Keratinocyte (primary cell): ENCODE measurements around the gene MXD3. TPM values are rescaled to one million over a fixed set of nuclear protein-coding genes. Genes with fewer than 3 reads are reported as not detected.

Experiments used
- DNase-seq: peaks from one replicate; pipeline ENCODE4 v3.0.0-alpha.2; 2011; ENCODE audit warnings: low read depth, missing footprints, low spot score
- FAIRE-seq: peaks from 2 replicates; lab custom pipeline; 2011; peaks lifted over from hg19 to GRCh38; lab: Jason Lieb, UNC
- H2AFZ ChIP-seq: 2 replicates; pipeline ENCODE4 v1.6.0; 2012; ENCODE audit warnings: low read length, control low read depth, inconsistent platforms; ENCODE audit not compliant: control insufficient read depth
- H3K27ac ChIP-seq: 2 replicates; pipeline ENCODE4 v1.5.1; 2011; ENCODE audit warnings: low read length; ENCODE audit not compliant: control insufficient read depth, insufficient read depth
- H3K27me3 ChIP-seq: 3 replicates; pipeline ENCODE4 v1.6.0; 2011; ENCODE audit warnings: low read length; ENCODE audit not compliant: control insufficient read depth, insufficient read depth; ENCODE audit errors: extremely low read depth
- H3K36me3 ChIP-seq, 2 experiments: 2 replicates in 1 of 2; 3 replicates in 1 of 2; pipeline ENCODE4 v1.5.1; 2011; ENCODE audit warnings: low read length in 2 of 2, mild to moderate bottlenecking in 1 of 2; ENCODE audit not compliant: control insufficient read depth in 2 of 2, insufficient read depth in 2 of 2; ENCODE audit errors: extremely low read depth in 1 of 2
- H3K4me1 ChIP-seq: 3 replicates; pipeline ENCODE4 v1.5.1; 2011; ENCODE audit warnings: low read length; ENCODE audit not compliant: control insufficient read depth, insufficient read depth; ENCODE audit errors: extremely low read depth
- H3K4me2 ChIP-seq: 3 replicates; pipeline ENCODE4 v1.6.0; 2011; ENCODE audit warnings: low read depth, low read length; ENCODE audit not compliant: control insufficient read depth, insufficient read depth; ENCODE audit errors: extremely low read depth
- H3K4me3 ChIP-seq, 3 experiments: fragments of 200-600 bp in 1 of 3; sonication (generic) in 1 of 3; 2 replicates in 2 of 3; 3 replicates in 1 of 3; pipeline ENCODE4 v1.5.1; 2011 to 2016; ENCODE audit warnings: low read length in 3 of 3, mild to moderate bottlenecking in 3 of 3, control low read depth in 2 of 3, inconsistent platforms in 1 of 3, low read depth in 1 of 3, mixed read lengths in 1 of 3, mixed run types in 1 of 3, moderate library complexity in 1 of 3; ENCODE audit not compliant: control insufficient read depth in 2 of 3, insufficient read depth in 2 of 3; ENCODE audit errors: extremely low read depth in 1 of 3
- H3K79me2 ChIP-seq: 2 replicates; pipeline ENCODE4 v1.6.0; 2012; ENCODE audit warnings: low read length; ENCODE audit not compliant: control insufficient read depth, insufficient read depth
- H3K9ac ChIP-seq: 3 replicates; pipeline ENCODE4 v1.6.0; 2011; ENCODE audit warnings: low read length; ENCODE audit not compliant: control insufficient read depth, insufficient read depth; ENCODE audit errors: extremely low read depth
- H3K9me1 ChIP-seq: 3 replicates; pipeline ENCODE4 v1.6.0; 2011; ENCODE audit warnings: low read length; ENCODE audit not compliant: control insufficient read depth, insufficient read depth; ENCODE audit errors: extremely low read depth
- H3K9me3 ChIP-seq: 2 replicates; pipeline ENCODE4 v1.5.1; 2012; ENCODE audit warnings: low read depth, low read length; ENCODE audit not compliant: control insufficient read depth
- H4K20me1 ChIP-seq: 3 replicates; pipeline ENCODE4 v1.6.0; 2011; ENCODE audit warnings: low read length; ENCODE audit not compliant: control insufficient read depth, insufficient read depth; ENCODE audit errors: extremely low read depth
- EZH2 ChIP-seq: IDR thresholded peaks from one replicate; pipeline ENCODE4 v1.6.1; 2012; ENCODE audit warnings: inconsistent platforms, mild to moderate bottlenecking, low read length, moderate library complexity
- dilution Hi-C: fragments of 300-500 bp; cut with MboI; formaldehyde crosslinking; loops from one replicate; pipeline ENCODE4 v1.7.0; 2020; ENCODE audit warnings: low sequenced_read_pairs; ENCODE audit not compliant: extremely low pct_ligation_motif_present
- polyA plus RNA-seq, 5 experiments: library from polyadenylated mRNA; depleted of rRNA in 3 of 5; stranded (reverse) in 3 of 5; stranded (forward) in 1 of 5; unstranded in 1 of 5; fragments of >200 nt; gene quantifications; 1 replicate in 1 of 5; 2 replicates in 3 of 5; 3 replicates in 1 of 5; pipeline versions ENCODE4 v1.2.1 to v1.2.3, GENCODE V29; 2011 to 2012; ENCODE audit warnings: missing spikeins in 2 of 5, low read depth in 1 of 5, low replicate concordance in 1 of 5
- TF ChIP-seq, protein P1 (sequence below), 3 experiments: IDR thresholded peaks in 1 of 3; conservative IDR thresholded peaks in 1 of 3; optimal IDR thresholded peaks in 1 of 3; 2 replicates in 2 of 3; 3 replicates in 1 of 3; pipeline versions ENCODE3 to v1.5.1; 2011; ENCODE audit warnings: low read length in 3 of 3, mild to moderate bottlenecking in 3 of 3, moderate library complexity in 2 of 3, control low read depth in 1 of 3, inconsistent platforms in 1 of 3; ENCODE audit not compliant: insufficient read depth in 2 of 3; ENCODE audit errors: extremely low read depth in 1 of 3

The MXD3 gene
- polyA plus RNA-seq, 1 donor (not counting 4 experiments of a cell fraction or from before 2014, with no cell fraction given), result 0.97 TPM

DNA sequence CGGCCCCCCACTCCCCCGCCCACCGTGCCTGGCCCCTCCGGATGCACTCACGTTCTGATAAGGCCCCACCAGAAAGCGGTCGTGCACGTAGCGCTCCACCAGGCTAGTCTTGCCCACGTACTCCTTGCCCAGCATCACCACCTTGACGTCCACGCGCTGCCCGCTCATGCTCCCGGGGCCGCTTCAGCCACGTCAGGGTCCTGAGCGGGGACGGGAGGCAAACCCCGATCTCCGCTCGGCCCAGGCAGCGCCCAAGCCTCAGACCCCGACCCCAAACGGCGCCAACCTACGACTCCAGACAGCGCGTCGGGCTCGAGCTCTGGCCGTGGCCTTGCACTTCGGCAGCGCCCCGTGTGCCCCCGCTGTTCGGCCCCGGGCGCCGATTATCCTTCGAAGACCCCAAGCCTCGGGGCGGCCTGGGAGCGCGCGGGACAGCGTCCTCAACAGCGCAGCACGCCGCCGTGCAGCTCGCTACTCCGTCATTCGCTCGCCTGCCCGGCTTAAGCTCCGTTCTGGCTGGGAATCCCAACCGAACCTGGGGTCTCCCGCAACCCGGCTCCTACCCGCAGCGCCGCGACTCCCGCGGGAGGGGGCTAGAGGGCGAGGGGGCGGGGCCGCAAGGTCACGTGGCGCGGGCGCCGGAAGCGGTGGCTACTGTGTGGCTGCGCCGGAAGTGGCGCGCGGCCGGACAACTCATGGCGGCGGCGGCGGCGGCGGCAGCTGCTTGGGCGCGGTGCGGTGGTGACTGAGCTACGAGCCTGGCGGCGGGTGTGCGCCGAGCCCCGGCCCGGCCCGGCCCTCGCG is 8.4 kb downstream of the MXD3 start, which contains the start of the genes PRELID1 and RAB24:
PRELID1 (plus strand) TSS at position 679 of the 804 bp plus-strand sequence. CDS start 187 bp downstream, outside the sequence.
RAB24 (minus strand) TSS at position 599 of the 804 bp plus-strand sequence; CDS start at position 168, 431 bp downstream.
- peak within 1 kb of the TSS; percentile 86 for H3K27ac ChIP-seq
- H3K9ac ChIP-seq, result peak within 1 kb of the TSS; percentile 98
- no peaks in the 10 kb centered on the region for H3K9me3 ChIP-seq
- peaks cover 10% of the 10 kb centered on the region for H4K20me1 ChIP-seq
- H2AFZ ChIP-seq, result peak within 1 kb of the TSS; percentile 64
- H3K4me1 ChIP-seq, result peaks cover 48% of the 10 kb centered on the region
- H3K9me1 ChIP-seq, result peaks cover 10% of the 10 kb centered on the region
- peaks cover 5 to 27% of the 10 kb centered on the region in 2 experiments for H3K36me3 ChIP-seq
- peak within 1 kb of the TSS; percentile 84 to 87 (median 85) for H3K4me3 ChIP-seq
- H3K79me2 ChIP-seq, result peaks cover 21% of the 10 kb centered on the region
- DNase-seq, result no peak
- dilution Hi-C loops, result no loop called here
- no peak for TF ChIP-seq EZH2
- TF ChIP-seq, protein P1, sequence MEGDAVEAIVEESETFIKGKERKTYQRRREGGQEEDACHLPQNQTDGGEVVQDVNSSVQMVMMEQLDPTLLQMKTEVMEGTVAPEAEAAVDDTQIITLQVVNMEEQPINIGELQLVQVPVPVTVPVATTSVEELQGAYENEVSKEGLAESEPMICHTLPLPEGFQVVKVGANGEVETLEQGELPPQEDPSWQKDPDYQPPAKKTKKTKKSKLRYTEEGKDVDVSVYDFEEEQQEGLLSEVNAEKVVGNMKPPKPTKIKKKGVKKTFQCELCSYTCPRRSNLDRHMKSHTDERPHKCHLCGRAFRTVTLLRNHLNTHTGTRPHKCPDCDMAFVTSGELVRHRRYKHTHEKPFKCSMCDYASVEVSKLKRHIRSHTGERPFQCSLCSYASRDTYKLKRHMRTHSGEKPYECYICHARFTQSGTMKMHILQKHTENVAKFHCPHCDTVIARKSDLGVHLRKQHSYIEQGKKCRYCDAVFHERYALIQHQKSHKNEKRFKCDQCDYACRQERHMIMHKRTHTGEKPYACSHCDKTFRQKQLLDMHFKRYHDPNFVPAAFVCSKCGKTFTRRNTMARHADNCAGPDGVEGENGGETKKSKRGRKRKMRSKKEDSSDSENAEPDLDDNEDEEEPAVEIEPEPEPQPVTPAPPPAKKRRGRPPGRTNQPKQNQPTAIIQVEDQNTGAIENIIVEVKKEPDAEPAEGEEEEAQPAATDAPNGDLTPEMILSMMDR (optimal IDR thresholded peaks at IDR 0.05 in 1 of 3, IDR thresholded peaks at IDR 0.05 in 1 of 3, conservative IDR thresholded peaks at IDR 0.05 in 1 of 3; ENCODE audit: extremely low read depth in 1 of 3, insufficient read depth in 2 of 3, low read length in 3 of 3), result peak; percentile 13 to 50 (median 45)
- no peaks in the 10 kb centered on the region for H3K27me3 ChIP-seq
- peak within 1 kb of the TSS; percentile 79 for H3K4me2 ChIP-seq
- FAIRE-seq, result no peak

DNA sequence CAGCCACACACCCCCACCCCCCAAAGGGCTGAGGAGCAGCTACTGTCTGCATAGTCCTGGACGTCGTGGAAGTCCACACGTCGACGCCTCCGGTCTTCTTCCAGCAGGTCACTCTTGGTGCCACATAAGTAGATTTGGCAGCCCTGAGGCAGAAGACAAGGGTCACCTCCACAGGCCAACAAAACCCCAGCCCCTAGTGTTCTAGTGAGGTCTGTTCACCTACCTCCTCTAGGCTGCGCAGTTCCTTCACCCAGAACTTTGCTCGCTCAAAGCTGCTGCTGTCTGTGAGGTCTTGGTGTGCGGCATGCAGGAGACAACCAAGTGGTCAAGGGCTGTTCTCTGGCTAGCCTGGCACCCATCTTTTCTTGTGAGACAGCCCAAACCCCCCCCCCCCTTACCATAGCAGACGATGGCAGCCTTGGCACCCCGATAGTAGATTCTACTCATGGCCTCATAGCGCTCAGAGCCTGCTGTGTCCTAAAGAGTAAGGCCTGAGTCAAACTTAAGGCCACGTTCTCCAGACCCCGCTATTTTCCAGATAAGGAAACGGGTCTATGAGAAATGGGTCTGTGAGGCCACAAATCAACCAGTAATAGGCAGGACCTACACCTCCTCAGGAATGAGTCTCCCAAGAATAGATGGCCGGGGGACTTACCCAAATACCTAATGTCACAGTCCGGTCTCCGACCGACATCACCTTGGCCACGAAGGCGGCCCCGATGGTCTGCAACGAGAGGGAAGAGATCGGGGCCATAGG is 9.2 kb downstream of the MXD3 start:
- no peaks in the 10 kb centered on the region for H3K27me3 ChIP-seq
- dilution Hi-C loops, result no loop called here
- H3K9me1 ChIP-seq, result peaks cover 10% of the 10 kb centered on the region
- peak overlapping the region; percentile 98 for H3K9ac ChIP-seq
- H3K27ac ChIP-seq, result peak overlapping the region; percentile 72
- H4K20me1 ChIP-seq, result peaks cover 10% of the 10 kb centered on the region
- H3K36me3 ChIP-seq, result peaks cover 4 to 32% of the 10 kb centered on the region in 2 experiments
- peaks cover 21% of the 10 kb centered on the region for H3K79me2 ChIP-seq
- no peaks in the 10 kb centered on the region for H3K9me3 ChIP-seq
- DNase-seq, result no peak
- H3K4me3 ChIP-seq, result peak overlapping the region; percentile 84 to 87 (median 85)
- no peak overlapping the region for H2AFZ ChIP-seq
- no peak for FAIRE-seq
- peaks cover 48% of the 10 kb centered on the region for H3K4me1 ChIP-seq
- peak overlapping the region; percentile 79 for H3K4me2 ChIP-seq
- no peak for TF ChIP-seq EZH2
- TF ChIP-seq, protein P1 (optimal IDR thresholded peaks at IDR 0.05 in 1 of 3, IDR thresholded peaks at IDR 0.05 in 1 of 3, conservative IDR thresholded peaks at IDR 0.05 in 1 of 3; ENCODE audit: extremely low read depth in 1 of 3, insufficient read depth in 2 of 3, low read length in 3 of 3), result peak; percentile 24 to 38 (median 32)
